AG08395 (cell line): ENCODE measurements around the gene NOP10.
A peak's percentile ranks its signal among the peaks of the same experiment; 100 is the strongest.
"Not testable (repeated sequence)": the region's sequence is repeated elsewhere in the genome, so short reads cannot be mapped to it uniquely, and the experiment has no call there.

Source experiments
- DNase-seq: peaks from one replicate; pipeline ENCODE4 v3.0.0; 2012; ENCODE audit warnings: mixed read lengths, low spot score

The NOP10 gene

GRCh38 chr15:34358367-34358766 is 15.4 kb upstream of the NOP10 start:
- peak; percentile 17 for DNase-seq

GRCh38 chr15:34357653-34358052 is 14.7 kb upstream of the NOP10 start:
- no peak for DNase-seq

- DNase-seq = no peak
Measured at GRCh38 chr15:34355241-34355640, 12.3 kb upstream of the NOP10 start.

- no peak for DNase-seq
Measured at GRCh38 chr15:34354286-34354685, 11.3 kb upstream of the NOP10 start.

GRCh38 chr15:34353627-34354026 is 10.7 kb upstream of the NOP10 start:
- DNase-seq = no peak

- not testable (repeated sequence) for DNase-seq
Measured at GRCh38 chr15:34352996-34353395, 10.1 kb upstream of the NOP10 start.

- DNase-seq = no peak
Measured at GRCh38 chr15:34349769-34350168, 6.8 kb upstream of the NOP10 start.

- no peak for DNase-seq
Measured at GRCh38 chr15:34348735-34349300, 5.9 kb upstream of the NOP10 start.

- no peak for DNase-seq
Measured at GRCh38 chr15:34347951-34348638, 5.2 kb upstream of the NOP10 start.

GRCh38 chr15:34342213-34342736 is 661 bp downstream of the NOP10 start:
- DNase-seq = not testable (repeated sequence)

GRCh38 chr15:34341381-34342212 is 1.3 kb downstream of the NOP10 start:
- DNase-seq = no peak

- DNase-seq = no peak
Measured at GRCh38 chr15:34339946-34340345, 3.0 kb downstream of the NOP10 start.

- DNase-seq = no peak
Measured at GRCh38 chr15:34338347-34338746, 4.6 kb downstream of the NOP10 start.

GRCh38 chr15:34337557-34338306 is 5.2 kb downstream of the NOP10 start, which contains the start of gene SLC12A6:
Gene SLC12A6 (minus strand): TSS chr15:34337781. CDS start chr15:34336680, 1,101 bp downstream.
- DNase-seq = peak; percentile 98

GRCh38 chr15:34336991-34337556 is 5.9 kb downstream of the NOP10 start:
- no peak for DNase-seq

- DNase-seq = no peak
Measured at GRCh38 chr15:34336231-34336990, 6.5 kb downstream of the NOP10 start.

- no peak for DNase-seq
Measured at GRCh38 chr15:34335176-34336032, 7.5 kb downstream of the NOP10 start.

- no peak for DNase-seq
Measured at GRCh38 chr15:34334672-34335071, 8.3 kb downstream of the NOP10 start.

GRCh38 chr15:34332553-34333120 is 10.3 kb downstream of the NOP10 start:
- DNase-seq = no peak

GRCh38 chr15:34331809-34332208 is 11.1 kb downstream of the NOP10 start:
- no peak for DNase-seq
